Measurements from ENCODE around the gene IDI1.

DNA sequence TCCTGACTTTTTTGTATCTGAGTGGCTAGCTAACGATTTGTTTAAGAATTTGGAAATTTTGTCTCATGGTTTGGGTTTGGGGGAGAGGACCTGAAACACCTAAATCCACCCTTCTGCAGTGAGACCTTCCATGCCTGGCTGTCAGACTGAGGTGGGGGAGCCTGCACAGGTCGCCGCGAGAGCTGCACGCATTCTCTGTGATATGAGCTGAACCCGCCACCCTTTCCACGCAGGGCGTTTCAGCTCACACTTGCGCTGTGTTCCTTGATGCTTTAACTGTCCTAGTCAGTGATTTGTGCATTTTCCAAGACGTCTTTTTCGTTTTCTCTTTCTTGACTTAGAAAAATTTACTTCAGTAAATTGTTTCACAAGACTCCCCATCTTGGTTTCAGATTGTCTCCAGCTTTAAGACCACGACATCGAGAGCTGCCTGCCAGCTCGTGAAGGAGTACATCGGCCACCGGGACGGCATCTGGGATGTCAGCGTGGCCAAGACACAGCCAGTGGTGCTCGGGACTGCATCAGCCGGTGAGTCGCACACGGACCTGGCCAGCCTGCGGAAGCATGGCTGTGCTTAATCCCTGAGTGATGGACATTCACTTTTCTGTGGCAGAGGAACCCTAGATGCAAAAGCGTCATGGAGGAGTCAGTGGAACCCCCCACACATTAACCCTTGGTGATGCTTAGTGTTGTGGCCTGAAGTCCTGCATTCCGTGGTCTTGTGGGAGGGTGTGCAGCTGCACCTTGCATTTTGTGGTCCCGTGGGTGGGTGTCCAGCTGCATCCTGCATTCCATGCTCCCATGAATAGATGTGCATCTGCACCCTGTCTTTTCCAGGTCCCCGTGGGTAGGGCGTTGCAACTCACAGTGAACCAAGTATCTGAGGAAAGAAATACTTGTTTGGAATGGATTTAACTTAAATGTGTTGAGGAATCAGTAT, 35.4 kb upstream of the IDI1 start:
- TF ChIP-seq, protein P1, sequence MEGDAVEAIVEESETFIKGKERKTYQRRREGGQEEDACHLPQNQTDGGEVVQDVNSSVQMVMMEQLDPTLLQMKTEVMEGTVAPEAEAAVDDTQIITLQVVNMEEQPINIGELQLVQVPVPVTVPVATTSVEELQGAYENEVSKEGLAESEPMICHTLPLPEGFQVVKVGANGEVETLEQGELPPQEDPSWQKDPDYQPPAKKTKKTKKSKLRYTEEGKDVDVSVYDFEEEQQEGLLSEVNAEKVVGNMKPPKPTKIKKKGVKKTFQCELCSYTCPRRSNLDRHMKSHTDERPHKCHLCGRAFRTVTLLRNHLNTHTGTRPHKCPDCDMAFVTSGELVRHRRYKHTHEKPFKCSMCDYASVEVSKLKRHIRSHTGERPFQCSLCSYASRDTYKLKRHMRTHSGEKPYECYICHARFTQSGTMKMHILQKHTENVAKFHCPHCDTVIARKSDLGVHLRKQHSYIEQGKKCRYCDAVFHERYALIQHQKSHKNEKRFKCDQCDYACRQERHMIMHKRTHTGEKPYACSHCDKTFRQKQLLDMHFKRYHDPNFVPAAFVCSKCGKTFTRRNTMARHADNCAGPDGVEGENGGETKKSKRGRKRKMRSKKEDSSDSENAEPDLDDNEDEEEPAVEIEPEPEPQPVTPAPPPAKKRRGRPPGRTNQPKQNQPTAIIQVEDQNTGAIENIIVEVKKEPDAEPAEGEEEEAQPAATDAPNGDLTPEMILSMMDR (IDR thresholded peaks at IDR 0.05), result no peak
- TF ChIP-seq POLR2A (IDR thresholded peaks at IDR 0.05), result no peak
